ENCODE measurements around the gene CLEC3B. TPM values are rescaled to one million over a fixed set of nuclear protein-coding genes. Genes with fewer than 3 reads are reported as not detected.

Gene CLEC3B
- total RNA-seq, 1 donor from 2014 or later, result 50.3 TPM

GRCh38 chr3:45078910-45079522 is 52.9 kb downstream of the CLEC3B start:
- Mint-ChIP-seq H3K4me3 (ENCODE audit: unreplicated experiment) (no peak overlapping the region), H3K27ac (ENCODE audit: unreplicated experiment) (no peak overlapping the region), H3K36me3 (ENCODE audit: low read depth) (no peaks in the 10 kb centered on the region), H3K9me3 (ENCODE audit: low read depth) (no peaks in the 10 kb centered on the region), H3K27me3 (ENCODE audit: low read depth) (no peaks in the 10 kb centered on the region), H3K4me1 (ENCODE audit: low read depth) (peaks cover 32% of the 10 kb centered on the region)
- no peak for DNase-seq (ENCODE audit: low spot score)
- peak; percentile 57 for TF ChIP-seq CTCF (IDR thresholded peaks at IDR 0.05)

- Mint-ChIP-seq H3K27me3 (ENCODE audit: low read depth) (no peaks in the 10 kb centered on the region), H3K9me3 (ENCODE audit: low read depth) (no peaks in the 10 kb centered on the region), H3K4me1 (ENCODE audit: low read depth) (peaks cover 39% of the 10 kb centered on the region), H3K4me3 (ENCODE audit: unreplicated experiment) (no peak overlapping the region), H3K36me3 (ENCODE audit: low read depth) (no peaks in the 10 kb centered on the region), H3K27ac (ENCODE audit: unreplicated experiment) (no peak overlapping the region)
- no peak for TF ChIP-seq CTCF (IDR thresholded peaks at IDR 0.05)
- DNase-seq (ENCODE audit: low spot score), result no peak
Measured at GRCh38 chr3:45079715-45080114, 53.6 kb downstream of the CLEC3B start.

- H3K4me1 Mint-ChIP-seq (ENCODE audit: low read depth), result peaks cover 50% of the 10 kb centered on the region
- H3K27me3 Mint-ChIP-seq (ENCODE audit: low read depth), result no peaks in the 10 kb centered on the region
- TF ChIP-seq CTCF (IDR thresholded peaks at IDR 0.05), result no peak
- no peak for DNase-seq (ENCODE audit: low spot score)
- H3K27ac Mint-ChIP-seq (ENCODE audit: unreplicated experiment), result no peak overlapping the region
- no peaks in the 10 kb centered on the region for H3K36me3 Mint-ChIP-seq (ENCODE audit: low read depth)
- no peak overlapping the region for H3K4me3 Mint-ChIP-seq (ENCODE audit: unreplicated experiment)
- H3K9me3 Mint-ChIP-seq (ENCODE audit: low read depth), result no peaks in the 10 kb centered on the region
Measured at GRCh38 chr3:45080824-45081223, 54.7 kb downstream of the CLEC3B start.

- DNase-seq (ENCODE audit: low spot score), result no peak
- Mint-ChIP-seq H3K9me3 (ENCODE audit: low read depth) (no peaks in the 10 kb centered on the region), H3K4me1 (ENCODE audit: low read depth) (peaks cover 53% of the 10 kb centered on the region), H3K4me3 (ENCODE audit: unreplicated experiment) (no peak overlapping the region), H3K36me3 (ENCODE audit: low read depth) (no peaks in the 10 kb centered on the region), H3K27ac (ENCODE audit: unreplicated experiment) (peak overlapping the region; percentile 96), H3K27me3 (ENCODE audit: low read depth) (no peaks in the 10 kb centered on the region)
- TF ChIP-seq CTCF (IDR thresholded peaks at IDR 0.05), result no peak
Measured at GRCh38 chr3:45081506-45082141, 55.5 kb downstream of the CLEC3B start.

- DNase-seq (ENCODE audit: low spot score), result no peak
- H3K27ac Mint-ChIP-seq (ENCODE audit: unreplicated experiment), result peak overlapping the region; percentile 96
- TF ChIP-seq CTCF (IDR thresholded peaks at IDR 0.05), result no peak
Measured at GRCh38 chr3:45082142-45082538, 56.0 kb downstream of the CLEC3B start.

More at GRCh38 chr3:45082142-45082538, 56.0 kb downstream of the CLEC3B start:
- peaks cover 54% of the 10 kb centered on the region for H3K4me1 Mint-ChIP-seq (ENCODE audit: low read depth)
- H3K9me3 Mint-ChIP-seq (ENCODE audit: low read depth), result no peaks in the 10 kb centered on the region
- H3K27me3 Mint-ChIP-seq (ENCODE audit: low read depth), result no peaks in the 10 kb centered on the region
- no peak overlapping the region for H3K4me3 Mint-ChIP-seq (ENCODE audit: unreplicated experiment)
- H3K36me3 Mint-ChIP-seq (ENCODE audit: low read depth), result no peaks in the 10 kb centered on the region

Data from chondrocyte (in vitro differentiated cells).